Retinal pigment epithelial cell (primary cell): Measurements from ENCODE around the gene TMC8.

Experiments
- DNase-seq: peaks from one replicate; pipeline ENCODE4 v3.0.0-alpha.2; 2010; ENCODE audit warnings: low read depth
- H3K4me3 ChIP-seq: 2 replicates; pipeline ENCODE4 v1.5.1; 2011; ENCODE audit warnings: mild to moderate bottlenecking, low read length, control low read depth, moderate library complexity
- CTCF ChIP-seq: conservative IDR thresholded peaks from 2 replicates; pipeline ENCODE4 v1.5.1; 2011; ENCODE audit warnings: low read depth, low read length, control low read depth, inconsistent platforms

Gene TMC8

DNA sequence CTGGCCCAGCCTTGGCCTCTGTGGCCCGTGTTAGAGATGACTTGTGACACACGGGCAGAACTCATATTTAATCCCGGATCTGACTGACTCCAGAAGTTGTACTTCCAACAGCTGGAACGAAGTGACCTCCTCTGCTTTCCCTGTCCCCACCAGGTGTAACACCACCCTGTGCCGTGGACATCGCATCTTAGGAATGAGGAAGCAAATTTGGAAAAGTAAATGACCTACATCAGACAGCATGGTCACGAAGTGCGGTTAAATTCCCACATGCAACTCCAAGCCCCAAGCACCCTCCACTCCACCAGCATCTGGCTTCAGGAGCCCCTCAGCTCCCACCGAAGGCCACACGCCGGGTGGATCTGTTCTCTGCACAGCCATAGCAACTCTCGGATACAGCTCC lies 53.3 kb downstream of the TMC8 start:
- no peak for TF ChIP-seq CTCF
- DNase-seq: no peak
- H3K4me3 ChIP-seq: no peak overlapping the region

- H3K4me3 ChIP-seq: no peak overlapping the region
- TF ChIP-seq CTCF: no peak
- DNase-seq: no peak
Observed at GRCh38 chr17:78184351-78184750, 53.8 kb downstream of the TMC8 start.

DNA sequence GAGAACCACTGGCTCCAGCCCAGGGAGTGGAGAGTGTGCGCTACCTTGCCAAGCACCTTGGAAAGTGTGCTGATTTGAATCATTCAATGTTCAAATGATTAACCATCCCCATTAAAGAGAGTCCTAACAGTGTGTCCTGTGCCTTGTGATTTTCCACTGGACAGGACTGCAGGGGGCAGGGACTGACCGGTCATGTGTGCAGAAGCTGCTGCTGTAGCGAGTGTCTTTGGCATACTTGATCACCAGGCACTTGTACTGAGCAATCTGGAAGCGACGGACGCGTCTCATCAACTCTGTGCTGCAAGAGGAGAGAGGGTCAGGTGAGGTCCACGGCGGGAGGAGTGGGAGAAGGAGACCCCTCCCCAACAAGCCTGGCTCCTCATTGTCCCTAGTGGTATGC lies 54.3 kb downstream of the TMC8 start:
- no peak for TF ChIP-seq CTCF
- H3K4me3 ChIP-seq: no peak overlapping the region
- no peak for DNase-seq

DNA sequence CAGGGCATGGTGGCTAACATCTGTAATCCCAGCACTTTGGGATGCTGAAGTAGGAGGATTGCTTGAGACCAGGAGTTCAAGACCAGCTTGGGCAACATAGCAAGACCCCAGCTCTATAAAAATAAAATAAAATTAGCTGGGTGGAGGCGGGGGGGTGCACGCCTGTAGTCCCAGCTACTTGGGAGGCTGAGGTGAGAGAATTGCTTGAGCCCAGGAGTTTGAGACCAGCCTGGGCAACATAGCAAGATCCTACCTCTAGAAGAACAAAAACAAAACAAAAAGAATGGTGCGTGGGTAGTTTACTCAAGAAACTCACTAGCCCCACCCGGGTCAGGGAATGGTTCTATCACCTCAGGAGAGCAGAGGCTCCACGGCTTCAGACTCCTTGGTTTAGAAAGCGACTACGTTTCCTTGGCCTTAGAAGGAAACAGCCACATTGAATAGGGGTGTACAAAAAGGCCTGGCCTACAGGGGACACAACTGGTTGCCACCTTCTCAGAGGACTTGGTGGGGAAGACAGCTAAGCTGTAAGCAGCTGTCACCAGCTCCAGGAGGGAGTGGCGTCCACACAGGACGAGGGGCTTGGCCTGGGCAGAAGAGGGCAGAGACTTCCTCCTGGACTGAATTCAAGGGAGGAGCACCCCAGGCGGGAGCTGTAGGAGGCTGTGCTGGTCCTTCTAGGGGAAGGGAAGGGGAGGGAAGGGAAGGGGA lies 55.6 kb downstream of the TMC8 start:
- TF ChIP-seq CTCF: no peak
- no peak for DNase-seq
- peak overlapping the region; percentile 71 for H3K4me3 ChIP-seq

GRCh38 chr17:78186692-78187595 lies 56.4 kb downstream of the TMC8 start, which contains the start of the genes AFMID and TK1:
Gene AFMID (plus strand): TSS chr17:78187362. CDS start chr17:78187371, 9 bp downstream.
Gene TK1 (minus strand): TSS chr17:78187052. CDS start chr17:78186994, 58 bp downstream.
- peak within 1 kb of the TSS; percentile 71 for H3K4me3 ChIP-seq
- DNase-seq: peak; percentile 83
- peak; percentile 72 for TF ChIP-seq CTCF
